HepG2 (cell line): ENCODE results near the gene RASA1. TPM values are rescaled to one million over a fixed set of nuclear protein-coding genes. Genes with fewer than 3 reads are reported as not detected.

Experiments used
- ATAC-seq: fragments of 200-7000 bp; cut with Tn5 transposase; 3 replicates; pipeline ENCODE4 v1.9.1; 2020; ENCODE audit warnings: mild to moderate bottlenecking, moderate library complexity
- BruUV-seq: library from RNA; stranded (reverse); fragments of 400-500 nt; replicated peaks from 2 replicates; lab custom pipeline; 2021; lab: Mats Ljungman, UMichigan
- CTCF ChIA-PET: fragments of 300-600 bp; formaldehyde crosslinking; extraction: SDS; loops from one replicate; lab custom pipeline; 2021; ENCODE audit warnings: low total read pairs, inconsistent platforms, low intra/inter-chr PET ratio; lab: Yijun Ruan, JAX
- POLR2A ChIA-PET: fragments of 350-600 bp; sonication (Branson Sonifier 250); formaldehyde crosslinking; loops from one replicate; lab custom pipeline; 2020; ENCODE audit warnings: antibody characterized with exemption, inconsistent platforms; lab: Yijun Ruan, JAX
- DNase-seq: peaks from one replicate; pipeline ENCODE4 v3.0.0-alpha.2; 2015; ENCODE audit warnings: low spot score
- FAIRE-seq: peaks from 3 replicates; lab custom pipeline; 2011; peaks lifted over from hg19 to GRCh38; lab: Jason Lieb, UNC
- H2AFZ ChIP-seq: one replicate; pipeline ENCODE4 v1.6.1; 2011; ENCODE audit warnings: low read length, inconsistent platforms
- H3K27ac ChIP-seq: fragments of 300-600 bp; 3 replicates; pipeline ENCODE4 v1.8.0; 2011; ENCODE audit warnings: mixed run types, mild to moderate bottlenecking, mixed read lengths, low read length, inconsistent platforms; ENCODE audit not compliant: insufficient read depth; ENCODE audit errors: extremely low read length
- H3K27me3 ChIP-seq, 2 experiments: fragments of 200-600 bp in 1 of 2; 2 replicates in 1 of 2; 3 replicates in 1 of 2; pipeline versions ENCODE4 v1.6.0 to v1.8.0; 2011; ENCODE audit warnings: low read length in 2 of 2, mild to moderate bottlenecking in 2 of 2, moderate library complexity in 2 of 2, inconsistent platforms in 1 of 2; ENCODE audit not compliant: insufficient read depth in 2 of 2, control insufficient read depth in 1 of 2
- H3K36me3 ChIP-seq, 2 experiments: fragments of 200-600 bp in 1 of 2; replicated peaks in 1 of 2; 2 replicates in 1 of 2; 3 replicates in 1 of 2; pipeline versions ENCODE4 v1.5.1 to v1.8.0; 2011; ENCODE audit warnings: low read length in 2 of 2, inconsistent platforms in 1 of 2; ENCODE audit not compliant: insufficient read depth in 2 of 2, control insufficient read depth in 1 of 2
- H3K4me1 ChIP-seq: 2 replicates; pipeline ENCODE4 v1.5.1; 2012; ENCODE audit warnings: low read length, inconsistent platforms; ENCODE audit not compliant: insufficient read depth
- H3K4me2 ChIP-seq: 2 replicates; pipeline ENCODE4 v1.6.0; 2011; ENCODE audit warnings: low read depth, low read length, inconsistent platforms
- H3K4me3 ChIP-seq, 3 experiments: fragments of 200-600 bp in 1 of 3; sonication (generic), shearing (Covaris generic) in 1 of 3; replicated peaks in 1 of 3; 2 replicates each; pipeline ENCODE4 v1.5.1; 2011 to 2016; ENCODE audit warnings: low read length in 3 of 3, inconsistent platforms in 2 of 3, low read depth in 2 of 3, mild to moderate bottlenecking in 2 of 3, control low read depth in 1 of 3, mixed read lengths in 1 of 3; ENCODE audit not compliant: insufficient read depth in 1 of 3
- H3K79me2 ChIP-seq: one replicate; pipeline ENCODE4 v1.6.1; 2011; ENCODE audit warnings: low read length, inconsistent platforms; ENCODE audit not compliant: insufficient read depth
- H3K9ac ChIP-seq: 2 replicates; pipeline ENCODE4 v1.6.0; 2011; ENCODE audit warnings: mild to moderate bottlenecking, low read depth, low read length, inconsistent platforms; ENCODE audit not compliant: insufficient read depth
- H3K9me3 ChIP-seq: 2 replicates; pipeline ENCODE4 v1.5.1; 2012; ENCODE audit warnings: mild to moderate bottlenecking, low read length
- H4K20me1 ChIP-seq: 2 replicates; pipeline ENCODE4 v1.6.0; 2011; ENCODE audit warnings: inconsistent platforms, mild to moderate bottlenecking, low read length, moderate library complexity; ENCODE audit not compliant: insufficient read depth
- GABPA ChIP-seq, 2 experiments: IDR thresholded peaks; 2 replicates each; pipeline ENCODE4 v1.6.1; 2011 to 2016; ENCODE audit warnings: low read depth in 2 of 2, low read length in 1 of 2, missing biosample characterization in 1 of 2, missing genetic modification characterization in 1 of 2
- HNF4G ChIP-seq, 2 experiments: sonication (generic) in 1 of 2; formaldehyde crosslinking in 1 of 2; IDR thresholded peaks; 2 replicates each; pipeline versions ENCODE4 v1.4.0 to v1.6.1; 2011 to 2020; ENCODE audit warnings: borderline replicate concordance in 2 of 2, low read depth in 2 of 2, mild to moderate bottlenecking in 2 of 2, low read length in 1 of 2, missing genetic modification reagents in 1 of 2, moderate library complexity in 1 of 2
- KDM1A ChIP-seq: IDR thresholded peaks from 2 replicates; pipeline ENCODE4 v1.6.1; 2016; ENCODE audit warnings: missing compliant biosample characterization
- POLR2AphosphoS5 ChIP-seq: IDR thresholded peaks from 2 replicates; pipeline ENCODE4 v1.6.1; 2012; ENCODE audit warnings: low read depth, low read length
- SP140L ChIP-seq: sonication (generic); formaldehyde crosslinking; IDR thresholded peaks from 2 replicates; pipeline ENCODE4 v1.4.0; 2020; ENCODE audit warnings: missing genetic modification reagents, borderline replicate concordance
- SPEN ChIP-seq: sonication (generic); formaldehyde crosslinking; IDR thresholded peaks from 2 replicates; pipeline ENCODE4 v1.5.1; 2020; ENCODE audit warnings: low read depth, mild to moderate bottlenecking, missing genetic modification reagents
- TAF1 ChIP-seq: sonication (generic); formaldehyde crosslinking; IDR thresholded peaks from 2 replicates; pipeline ENCODE4 v1.4.0; 2020; ENCODE audit warnings: missing genetic modification reagents
- ZBTB43 ChIP-seq: sonication (generic); formaldehyde crosslinking; conservative IDR thresholded peaks from 2 replicates; pipeline ENCODE4 v1.4.0; 2020; ENCODE audit warnings: missing genetic modification reagents
- ZFP82 ChIP-seq: sonication (generic); formaldehyde crosslinking; IDR thresholded peaks from 2 replicates; pipeline ENCODE4 v1.5.1; 2020; ENCODE audit warnings: mild to moderate bottlenecking, missing genetic modification reagents, borderline replicate concordance
- ZNF225 ChIP-seq: sonication (generic); formaldehyde crosslinking; IDR thresholded peaks from 2 replicates; pipeline ENCODE4 v1.4.0; 2020; ENCODE audit warnings: mild to moderate bottlenecking, missing genetic modification reagents
- ZNF230 ChIP-seq: sonication (generic); formaldehyde crosslinking; IDR thresholded peaks from 2 replicates; pipeline ENCODE4 v1.4.0; 2020; ENCODE audit warnings: mild to moderate bottlenecking, missing genetic modification reagents
- ZNF260 ChIP-seq: sonication (generic); formaldehyde crosslinking; IDR thresholded peaks from 2 replicates; pipeline ENCODE4 v1.4.0; 2020; ENCODE audit warnings: missing genetic modification reagents, low read depth, mild to moderate bottlenecking, borderline replicate concordance
- ZNF83 ChIP-seq: sonication (generic); formaldehyde crosslinking; IDR thresholded peaks from 2 replicates; pipeline ENCODE4 v1.4.0; 2020; ENCODE audit warnings: missing genetic modification reagents, mild to moderate bottlenecking, borderline replicate concordance
- ZSCAN22 ChIP-seq: sonication (generic); formaldehyde crosslinking; IDR thresholded peaks from 2 replicates; pipeline ENCODE4 v1.4.0; 2020; ENCODE audit warnings: mild to moderate bottlenecking, missing genetic modification reagents
- WGBS: methylation state at CpG from one replicate; pipeline ENCODE4 v1.1.6; 2017; ENCODE audit warnings: low lambda C conversion rate; 5-methylcytosine and 5-hydroxymethylcytosine counted together
- in situ Hi-C: cut with HindIII; loops from 2 replicates; pipeline ENCODE4 v1.10.0; 2017; ENCODE audit warnings: low pct_unique_long_range_greater_than_20kb; ENCODE audit not compliant: extremely low pct_ligation_motif_present
- intact Hi-C: fragments of 100-400 bp; cut with micrococcal nuclease; formaldehyde crosslinking; loops from one replicate; pipeline ENCODE4 v1.10.0; 2022; ENCODE audit not compliant: unreplicated experiment
- polyA plus RNA-seq, 8 experiments: library from polyadenylated mRNA; depleted of rRNA in 3 of 8; stranded (reverse) in 7 of 8; unstranded in 1 of 8; fragments of >200 nt; fragmentation: Illumina TruSeq in 4 of 8; extraction: Trizol in 4 of 8; gene quantifications; 2 replicates each; pipeline versions ENCODE4 v1.2.1 to v1.2.3, GENCODE V29; 2011 to 2016; ENCODE audit warnings: low read depth in 4 of 8, missing spikeins in 1 of 8, mixed read lengths in 1 of 8; ENCODE audit not compliant: insufficient read depth in 1 of 8
- total RNA-seq, 5 experiments: library from RNA; depleted of rRNA; stranded (reverse); fragments of >200 nt; fragmentation: Illumina TruSeq; extraction: Trizol; gene quantifications; 2 replicates each; pipeline ENCODE4 v1.2.3, GENCODE V29; 2016; ENCODE audit warnings: low read depth in 1 of 5
- TF ChIP-seq, protein P1 (sequence below): sonication (generic); formaldehyde crosslinking; IDR thresholded peaks from 2 replicates; pipeline ENCODE4 v1.8.1; 2023; ENCODE audit warnings: mild to moderate bottlenecking, moderate library complexity, missing genetic modification reagents
- TF ChIP-seq, protein P2 (sequence below): sonication (generic); formaldehyde crosslinking; IDR thresholded peaks from 2 replicates; pipeline ENCODE4 v1.4.0; 2020; ENCODE audit warnings: mild to moderate bottlenecking, missing genetic modification reagents

The RASA1 gene
- total and polyA plus RNA-seq, 2 of the 13 experiments (the other 11 are each of a cell fraction or from before 2014, with no cell fraction given): 19.5 to 20.5 TPM

- Histone ChIP-seq H4K20me1 (no peaks in the 10 kb centered on the region), H3K36me3 (no peaks in the 10 kb centered on the region), H3K4me1 (no peaks in the 10 kb centered on the region), H3K27ac (no peak overlapping the region), H3K79me2 (no peaks in the 10 kb centered on the region), H3K4me2 (no peak overlapping the region), H3K27me3 (no peaks in the 10 kb centered on the region), H2AFZ (no peak overlapping the region), H3K9ac (no peak overlapping the region), H3K4me3 (no peak overlapping the region), H3K9me3 (no peaks in the 10 kb centered on the region)
- peak; percentile 24; the same call in 2 of the 3 replicates for ATAC-seq
- POLR2A ChIA-PET: interaction anchor here (1.1 kb wide), 1 partner anchor 15 kb away, joined by 3 read pairs; the partner anchor contains the start of gene RASA1
- intact Hi-C loops (no loop called here), in situ Hi-C loops (no loop called here)
- no peak for FAIRE-seq
- CTCF ChIA-PET: no interaction called here
- BruUV-seq: no TSS peak
- no peak for DNase-seq
- WGBS: 93% methylated on average over 5 of the region's 16 CpGs
- TF ChIP-seq ZNF260: no peak
- TF ChIP-seq ZSCAN22 (CRISPR knock-in tag): no peak
- TF ChIP-seq SPEN (CRISPR knock-in tag): no peak
- TF ChIP-seq ZBTB43 (CRISPR knock-in tag): no peak
- no peak for TF ChIP-seq ZNF83
- TF ChIP-seq, protein P1, sequence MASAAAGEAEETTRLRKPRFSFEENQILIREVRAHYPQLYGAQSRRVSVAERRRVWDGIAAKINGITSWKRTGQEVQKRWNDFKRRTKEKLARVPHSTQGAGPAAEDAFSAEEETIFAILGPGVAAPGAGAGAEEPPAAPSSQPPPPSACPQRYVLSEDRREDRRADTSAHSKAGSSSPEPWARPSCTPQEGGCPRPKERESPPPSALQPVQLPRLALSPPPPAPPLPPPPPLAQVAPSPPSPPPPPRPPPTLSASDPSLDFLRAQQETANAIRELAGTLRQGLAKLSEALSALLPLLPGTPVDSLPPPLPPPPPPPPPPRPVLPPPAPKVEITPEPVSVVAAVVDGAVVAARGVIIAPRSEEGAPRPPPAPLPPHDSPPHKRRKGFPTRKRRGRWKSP (CRISPR knock-in tag): no peak
These were observed 15.4 kb upstream of the RASA1 start for GRCh38 chr5:87252283-87252605.

GRCh38 chr5:87254035-87254434 lies 13.6 kb upstream of the RASA1 start:
- in situ Hi-C loops: no loop called here
- POLR2A ChIA-PET: no interaction called here
- Histone ChIP-seq H3K27ac (no peak overlapping the region), H3K79me2 (no peaks in the 10 kb centered on the region), H3K9me3 (no peaks in the 10 kb centered on the region), H3K4me3 (no peak overlapping the region; a peak in 1 of 6 replicates), H2AFZ (no peak overlapping the region), H3K4me1 (no peaks in the 10 kb centered on the region), H3K4me2 (no peak overlapping the region), H3K27me3 (no peaks in the 10 kb centered on the region), H3K9ac (no peak overlapping the region), H4K20me1 (no peaks in the 10 kb centered on the region), H3K36me3 (no peaks in the 10 kb centered on the region)
- CTCF ChIA-PET: no interaction called here
- no peak for FAIRE-seq
- WGBS: 1% methylated on average over 2 of the region's 2 CpGs
- intact Hi-C loops: no loop called here
- no peak for DNase-seq
- no TSS peak for BruUV-seq
- no peak for ATAC-seq
- TF ChIP-seq GABPA (IDR thresholded peaks at IDR 0.05; ENCODE audit: low read depth, low read length): no peak
- no peak for TF ChIP-seq GABPA (CRISPR knock-in tag; IDR thresholded peaks at IDR 0.05; ENCODE audit: low read depth)
- no peak for TF ChIP-seq SP140L (CRISPR knock-in tag)
- TF ChIP-seq HNF4G (IDR thresholded peaks at IDR 0.05; ENCODE audit: borderline replicate concordance, low read depth, low read length): no peak
- no peak for TF ChIP-seq HNF4G (CRISPR knock-in tag; IDR thresholded peaks at IDR 0.05; ENCODE audit: borderline replicate concordance, low read depth)
- no peak for TF ChIP-seq ZFP82
- TF ChIP-seq ZNF230 (CRISPR knock-in tag): no peak
- TF ChIP-seq POLR2AphosphoS5: no peak
- TF ChIP-seq KDM1A (CRISPR knock-in tag): no peak
- TF ChIP-seq, protein P2, sequence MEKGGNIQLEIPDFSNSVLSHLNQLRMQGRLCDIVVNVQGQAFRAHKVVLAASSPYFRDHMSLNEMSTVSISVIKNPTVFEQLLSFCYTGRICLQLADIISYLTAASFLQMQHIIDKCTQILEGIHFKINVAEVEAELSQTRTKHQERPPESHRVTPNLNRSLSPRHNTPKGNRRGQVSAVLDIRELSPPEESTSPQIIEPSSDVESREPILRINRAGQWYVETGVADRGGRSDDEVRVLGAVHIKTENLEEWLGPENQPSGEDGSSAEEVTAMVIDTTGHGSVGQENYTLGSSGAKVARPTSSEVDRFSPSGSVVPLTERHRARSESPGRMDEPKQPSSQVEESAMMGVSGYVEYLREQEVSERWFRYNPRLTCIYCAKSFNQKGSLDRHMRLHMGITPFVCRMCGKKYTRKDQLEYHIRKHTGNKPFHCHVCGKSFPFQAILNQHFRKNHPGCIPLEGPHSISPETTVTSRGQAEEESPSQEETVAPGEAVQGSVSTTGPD (CRISPR knock-in tag): no peak
- no peak for TF ChIP-seq TAF1 (CRISPR knock-in tag)
- TF ChIP-seq ZNF225: no peak
